Endodermal cell (in vitro differentiated cells): ENCODE results near the gene ZNF511. TPM values are rescaled to one million over a fixed set of nuclear protein-coding genes. Genes with fewer than 3 reads are reported as not detected.

Experiments
- DNase-seq: peaks from one replicate; pipeline ENCODE4 v3.0.0-alpha.2; 2017
- H3K27ac ChIP-seq: 2 replicates; pipeline ENCODE4 v1.5.1; 2013; ENCODE audit warnings: mild to moderate bottlenecking, low read depth, low read length, moderate library complexity
- H3K27me3 ChIP-seq: 2 replicates; pipeline ENCODE4 v1.6.1; 2013; ENCODE audit warnings: mild to moderate bottlenecking, low read length, moderate library complexity; ENCODE audit not compliant: insufficient read depth, control insufficient read depth, poor library complexity, severe bottlenecking
- H3K36me3 ChIP-seq: 2 replicates; pipeline ENCODE4 v1.7.0; 2013; ENCODE audit warnings: mild to moderate bottlenecking, low read length, moderate library complexity; ENCODE audit not compliant: control insufficient read depth, insufficient read depth
- H3K4me1 ChIP-seq: one replicate; pipeline ENCODE4 v1.7.0; 2013; ENCODE audit warnings: low read length; ENCODE audit not compliant: control insufficient read depth, insufficient read depth
- H3K4me3 ChIP-seq: 2 replicates; pipeline ENCODE4 v1.5.1; 2013; ENCODE audit warnings: mild to moderate bottlenecking, low read length, moderate library complexity
- H3K9ac ChIP-seq: 2 replicates; pipeline ENCODE4 v1.6.1; 2013; ENCODE audit warnings: mild to moderate bottlenecking, low read length, moderate library complexity; ENCODE audit not compliant: poor library complexity, severe bottlenecking; ENCODE audit errors: extremely low read depth
- H3K9me3 ChIP-seq: 2 replicates; pipeline ENCODE4 v1.6.1; 2013; ENCODE audit warnings: mild to moderate bottlenecking, low read length, moderate library complexity; ENCODE audit not compliant: control insufficient read depth
- H3K27ac Mint-ChIP-seq: 2 replicates; pipeline ENCODE4 v1.8.0; 2020; ENCODE audit warnings: mixed read lengths
- H3K27me3 Mint-ChIP-seq: 2 replicates; pipeline ENCODE4 v1.8.0; 2021; ENCODE audit warnings: mild to moderate bottlenecking, mixed read lengths; ENCODE audit not compliant: insufficient read depth
- H3K36me3 Mint-ChIP-seq: 2 replicates; pipeline ENCODE4 v1.8.0; 2020; ENCODE audit warnings: low read depth, mixed read lengths
- H3K4me1 Mint-ChIP-seq: 2 replicates; pipeline ENCODE4 v1.8.0; 2020; ENCODE audit warnings: mixed read lengths
- H3K4me3 Mint-ChIP-seq: 2 replicates; pipeline ENCODE4 v1.8.0; 2020; ENCODE audit warnings: mild to moderate bottlenecking, moderate library complexity, mixed read lengths
- H3K9me3 Mint-ChIP-seq: 2 replicates; pipeline ENCODE4 v1.8.0; 2020; ENCODE audit warnings: mild to moderate bottlenecking, mixed read lengths
- CTCF ChIP-seq: fragments of 200-600 bp; sonication (generic); conservative IDR thresholded peaks from 2 replicates; pipeline ENCODE4 v1.5.0; 2021; ENCODE audit warnings: antibody characterized with exemption, mild to moderate bottlenecking
- WGBS, 2 experiments: methylation state at CpG; one replicate each; pipeline versions ENCODE4 v1.1.5 to v1.1.7; 2013; ENCODE audit warnings: missing lambda C conversion rate in 2 of 2, mixed read lengths in 1 of 2; ENCODE audit not compliant: insufficient coverage in 1 of 2, insufficient read length in 1 of 2; 5-methylcytosine and 5-hydroxymethylcytosine counted together
- total RNA-seq, 2 donors: library from RNA; stranded (reverse); fragmentation: NEBNext Ultra II Directional in 1 of 2; extraction: Animal tissue kit (Norgen Biotek cat#: 25700) in 1 of 2; gene quantifications; 2 replicates in 1 of 2; 3 replicates in 1 of 2; pipeline ENCODE4 v1.2.1, GENCODE V29; 2021

The ZNF511 gene
- total RNA-seq, 2 donors from 2014 or later, result 48.1 to 57.6 TPM

GRCh38 chr10:133326223-133326551 is 17.5 kb downstream of the ZNF511 start:
- Mint-ChIP-seq H3K27me3 (peaks cover 73% of the 10 kb centered on the region), H3K4me3 (peak overlapping the region; percentile 55), H3K4me1 (peaks cover 8% of the 10 kb centered on the region), H3K9me3 (no peaks in the 10 kb centered on the region), H3K36me3 (no peaks in the 10 kb centered on the region), H3K27ac (no peak overlapping the region)
- Histone ChIP-seq H3K9ac (no peak overlapping the region), H3K27me3 (peaks cover 61% of the 10 kb centered on the region), H3K36me3 (no peaks in the 10 kb centered on the region), H3K27ac (no peak overlapping the region), H3K4me3 (peak overlapping the region; percentile 36), H3K4me1 (no peaks in the 10 kb centered on the region), H3K9me3 (peaks cover 2% of the 10 kb centered on the region)
- WGBS, 2 experiments, result 12 to 35% methylated on average over 3 to 7 of the region's 9 CpGs
- no peak for DNase-seq
- no peak for TF ChIP-seq CTCF

- no peak overlapping the region for H3K4me3 ChIP-seq
- no peaks in the 10 kb centered on the region for H3K36me3 ChIP-seq
- H3K27ac ChIP-seq, result no peak overlapping the region
- TF ChIP-seq CTCF, result no peak
- no peak overlapping the region for H3K9ac ChIP-seq
- Mint-ChIP-seq H3K4me1 (peaks cover 8% of the 10 kb centered on the region), H3K9me3 (no peaks in the 10 kb centered on the region), H3K27ac (no peak overlapping the region), H3K36me3 (no peaks in the 10 kb centered on the region), H3K4me3 (peak overlapping the region; percentile 55), H3K27me3 (peaks cover 81% of the 10 kb centered on the region)
- WGBS, 2 experiments, result 83 to 87% methylated on average over 15 to 28 of the region's 28 CpGs
- no peak for DNase-seq
- H3K9me3 ChIP-seq, result no peaks in the 10 kb centered on the region
- no peaks in the 10 kb centered on the region for H3K4me1 ChIP-seq
- peaks cover 69% of the 10 kb centered on the region for H3K27me3 ChIP-seq
Measured at GRCh38 chr10:133326745-133327650, 18.3 kb downstream of the ZNF511 start.

GRCh38 chr10:133327651-133328357 is 19.1 kb downstream of the ZNF511 start:
- DNase-seq, result peak; percentile 58
- Mint-ChIP-seq H3K4me1 (peaks cover 8% of the 10 kb centered on the region), H3K36me3 (no peaks in the 10 kb centered on the region), H3K4me3 (no peak overlapping the region), H3K9me3 (peaks cover 3% of the 10 kb centered on the region), H3K27me3 (peaks cover 83% of the 10 kb centered on the region), H3K27ac (no peak overlapping the region)
- no peak overlapping the region for H3K27ac ChIP-seq
- H3K9me3 ChIP-seq, result no peaks in the 10 kb centered on the region
- no peaks in the 10 kb centered on the region for H3K36me3 ChIP-seq
- H3K4me1 ChIP-seq, result no peaks in the 10 kb centered on the region
- H3K27me3 ChIP-seq, result peaks cover 77% of the 10 kb centered on the region
- WGBS, 2 experiments, result 74 to 85% methylated on average over 6 to 11 of the region's 12 CpGs
- H3K4me3 ChIP-seq, result no peak overlapping the region
- TF ChIP-seq CTCF, result no peak
- no peak overlapping the region for H3K9ac ChIP-seq
